Embryonic facial prominence (tissue), 1 donor: ENCODE data around the gene SPOCD1.

ENCODE experiments used
- DNase-seq: peaks from one replicate; pipeline ENCODE4 v3.0.0-alpha.2; 2016; ENCODE audit errors: extremely low spot score

The SPOCD1 gene

DNA sequence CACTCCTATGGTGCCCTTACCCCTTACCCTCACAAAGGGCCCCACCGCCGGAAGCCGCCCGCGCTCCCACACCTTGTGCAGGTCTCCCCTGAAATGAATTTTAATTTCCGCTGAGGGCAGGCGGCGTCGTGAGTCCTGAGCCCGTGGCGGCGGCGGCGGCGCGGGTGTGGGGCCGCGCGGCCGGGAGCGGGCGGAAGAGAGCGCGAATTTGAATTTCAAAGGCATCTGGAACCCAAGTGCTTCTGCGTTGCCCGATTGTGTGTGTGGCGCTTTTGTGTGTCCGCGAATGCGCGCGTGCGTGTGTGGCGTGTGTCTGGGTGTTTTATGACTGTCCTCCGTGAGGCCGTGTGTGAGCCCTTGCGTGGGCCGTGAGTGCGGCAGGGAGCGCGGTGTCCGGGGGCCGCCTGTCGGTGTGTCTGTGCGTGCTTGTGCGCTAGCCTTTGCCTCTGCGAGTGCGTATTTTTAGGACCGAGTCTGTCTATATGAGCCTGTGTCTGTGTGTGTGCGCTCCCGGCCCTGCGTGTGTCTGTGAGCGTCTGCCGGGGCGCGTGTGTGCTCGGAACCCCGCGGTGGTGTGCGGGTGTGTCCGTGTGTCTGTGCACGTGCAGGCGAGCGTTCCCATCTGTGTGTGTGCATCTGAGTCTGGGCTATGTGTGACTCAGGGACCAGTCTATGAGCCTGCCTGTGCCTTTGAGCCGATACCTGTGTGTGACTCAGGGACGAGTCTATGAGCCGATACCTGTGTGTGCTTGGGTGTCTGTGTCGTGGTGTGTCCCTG lies 43.7 kb downstream of the SPOCD1 start:
- DNase-seq: no peak

DNA sequence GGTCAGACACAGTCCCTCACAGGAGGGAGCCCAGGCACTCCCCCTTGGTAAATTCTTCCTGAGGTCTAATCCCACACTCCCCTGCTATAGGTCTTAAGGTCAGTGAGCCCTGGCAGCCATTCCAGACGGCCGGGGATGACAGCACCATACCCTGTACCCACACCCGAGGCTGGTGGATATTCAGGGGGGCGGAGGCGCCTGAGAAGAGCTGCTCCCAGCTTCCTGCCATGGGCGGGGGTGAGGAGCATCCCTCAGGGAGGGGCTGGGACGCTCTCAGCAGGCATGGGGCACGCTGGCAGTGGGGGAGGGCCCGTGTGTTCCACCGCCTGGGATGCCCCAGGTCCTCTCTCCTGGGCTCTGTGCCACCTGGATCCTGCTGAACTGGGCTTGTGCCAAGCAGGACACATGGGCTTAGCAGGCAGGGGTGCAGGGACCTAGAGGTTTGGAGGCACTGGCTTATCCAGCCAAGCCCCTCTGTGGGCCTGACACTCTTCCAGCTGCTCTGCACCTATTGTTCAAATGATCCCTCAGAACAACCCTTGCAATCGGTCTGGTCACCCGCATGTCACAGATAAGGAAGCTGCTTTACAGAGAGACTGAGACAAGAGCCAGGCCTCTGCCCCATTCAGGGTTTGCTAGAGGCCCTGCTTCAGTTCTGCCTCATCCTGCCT lies 46.0 kb downstream of the SPOCD1 start:
- no peak for DNase-seq

DNA sequence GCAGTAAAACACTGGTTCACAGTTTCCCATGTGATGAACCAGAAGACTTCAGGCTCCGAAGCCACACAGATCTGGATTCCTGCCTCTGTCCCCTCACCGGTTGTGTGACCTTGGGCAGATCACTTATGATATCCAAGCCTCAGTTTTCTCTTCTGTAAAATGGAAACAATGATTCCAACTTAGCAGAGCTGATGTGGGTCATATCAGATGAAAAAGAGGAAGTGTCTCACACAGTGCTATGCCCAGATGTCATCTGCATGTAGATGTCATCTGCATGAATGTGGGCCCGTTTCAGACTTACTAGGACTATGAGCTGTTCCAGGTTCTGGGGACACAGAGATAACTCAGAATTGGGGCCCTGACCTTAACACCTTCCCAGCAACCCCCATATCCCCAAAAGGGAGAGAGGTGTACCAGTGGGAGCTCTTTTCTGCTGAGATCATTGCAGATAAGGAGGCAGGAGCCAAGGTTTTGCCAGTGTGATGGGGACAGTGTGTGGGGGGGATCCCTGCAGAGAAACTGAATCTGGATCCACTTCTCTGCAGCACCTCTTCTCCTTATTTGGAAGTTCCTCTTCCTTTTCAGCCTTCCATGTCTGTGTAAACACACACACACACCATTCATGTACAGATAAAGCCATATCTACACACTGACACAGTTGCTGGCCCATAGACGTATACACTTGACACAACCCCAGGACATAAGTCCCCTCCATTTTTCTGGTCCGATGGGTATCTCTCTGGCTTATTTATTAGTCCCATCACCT lies 46.7 kb downstream of the SPOCD1 start:
- no peak for DNase-seq

DNA sequence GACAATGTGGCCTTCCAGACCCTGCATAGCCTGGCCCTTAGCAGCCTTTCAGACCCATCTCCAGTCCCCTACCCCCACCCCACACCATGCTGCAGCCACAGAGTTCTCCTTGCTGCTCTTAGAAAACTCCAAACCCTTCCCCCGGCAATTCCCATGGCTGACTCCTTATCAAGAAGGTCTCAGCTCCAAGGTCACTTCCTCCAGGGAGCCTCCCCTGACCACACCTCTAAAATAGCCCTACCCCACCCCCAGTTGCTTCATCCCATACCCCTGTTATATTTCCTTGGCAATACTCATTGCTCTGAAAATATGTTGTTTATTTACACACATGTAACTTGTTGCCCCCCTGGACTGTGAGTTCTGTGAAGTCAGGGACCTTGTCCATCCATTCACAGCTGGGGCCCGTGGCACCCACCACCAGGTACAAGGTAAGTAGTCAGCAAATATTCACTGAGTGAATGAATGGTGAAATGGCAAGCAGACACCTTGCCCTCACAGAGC lies 47.4 kb downstream of the SPOCD1 start:
- no peak for DNase-seq

DNA sequence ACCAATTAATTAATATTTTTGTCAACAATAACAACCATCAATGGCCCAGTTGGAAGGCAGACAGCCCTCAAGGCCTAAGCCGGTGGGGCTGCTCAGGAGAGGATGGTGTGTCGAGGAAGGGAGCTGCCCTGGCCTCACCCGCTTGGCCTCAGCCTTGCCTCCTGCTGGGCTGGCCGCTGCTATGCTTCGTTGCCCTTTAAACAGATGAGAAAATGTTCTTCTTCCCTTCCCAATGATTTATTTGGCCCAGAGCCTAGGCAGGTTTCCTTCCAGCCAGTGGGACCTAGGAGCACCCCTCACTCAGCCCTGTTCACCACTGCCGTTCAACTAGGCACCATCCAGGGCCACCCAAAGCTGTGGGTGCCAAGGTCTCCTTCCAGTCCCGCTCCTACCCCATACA lies 48.6 kb downstream of the SPOCD1 start:
- no peak for DNase-seq

DNA sequence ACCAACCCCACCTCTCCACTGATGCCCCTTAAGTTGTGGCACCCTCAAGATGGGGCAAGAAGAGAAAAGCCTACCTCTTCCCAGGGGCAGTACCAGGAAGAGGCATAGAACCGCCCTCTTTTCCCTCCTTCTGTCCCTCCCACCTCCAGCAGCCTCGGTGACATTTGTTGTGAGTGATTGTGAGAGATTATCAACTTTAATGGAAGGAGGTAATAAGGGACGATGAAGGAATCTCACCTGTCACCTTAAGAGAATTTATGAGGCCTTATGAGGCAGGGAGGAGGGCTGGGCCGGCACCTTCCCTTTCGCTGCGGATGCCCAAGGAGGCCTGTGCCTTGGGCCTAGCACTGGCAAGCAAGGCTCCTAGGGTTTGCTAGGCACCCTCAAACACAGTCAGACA lies 50.3 kb downstream of the SPOCD1 start:
- DNase-seq: no peak

DNA sequence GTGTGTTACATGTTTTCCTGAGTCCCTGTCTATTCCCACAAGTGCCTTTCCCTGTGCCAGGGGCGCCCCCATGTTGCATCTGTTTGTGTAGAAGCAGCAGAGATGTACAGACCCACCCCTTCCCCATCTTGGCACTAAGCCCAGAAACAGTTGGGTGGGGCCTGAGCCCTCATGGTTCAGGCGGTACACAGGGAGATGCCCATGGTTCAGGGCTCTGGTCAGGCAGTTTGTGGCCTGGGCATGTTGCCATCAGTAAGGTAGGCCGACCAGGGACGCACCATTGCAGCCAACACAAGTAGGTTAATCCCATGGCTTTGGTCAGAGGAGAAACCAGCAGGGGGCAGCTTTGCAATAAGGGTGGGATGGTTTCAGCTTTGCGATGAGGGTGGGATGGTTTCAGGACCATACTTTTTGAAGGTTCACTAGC lies 50.8 kb downstream of the SPOCD1 start:
- DNase-seq: no peak

DNA sequence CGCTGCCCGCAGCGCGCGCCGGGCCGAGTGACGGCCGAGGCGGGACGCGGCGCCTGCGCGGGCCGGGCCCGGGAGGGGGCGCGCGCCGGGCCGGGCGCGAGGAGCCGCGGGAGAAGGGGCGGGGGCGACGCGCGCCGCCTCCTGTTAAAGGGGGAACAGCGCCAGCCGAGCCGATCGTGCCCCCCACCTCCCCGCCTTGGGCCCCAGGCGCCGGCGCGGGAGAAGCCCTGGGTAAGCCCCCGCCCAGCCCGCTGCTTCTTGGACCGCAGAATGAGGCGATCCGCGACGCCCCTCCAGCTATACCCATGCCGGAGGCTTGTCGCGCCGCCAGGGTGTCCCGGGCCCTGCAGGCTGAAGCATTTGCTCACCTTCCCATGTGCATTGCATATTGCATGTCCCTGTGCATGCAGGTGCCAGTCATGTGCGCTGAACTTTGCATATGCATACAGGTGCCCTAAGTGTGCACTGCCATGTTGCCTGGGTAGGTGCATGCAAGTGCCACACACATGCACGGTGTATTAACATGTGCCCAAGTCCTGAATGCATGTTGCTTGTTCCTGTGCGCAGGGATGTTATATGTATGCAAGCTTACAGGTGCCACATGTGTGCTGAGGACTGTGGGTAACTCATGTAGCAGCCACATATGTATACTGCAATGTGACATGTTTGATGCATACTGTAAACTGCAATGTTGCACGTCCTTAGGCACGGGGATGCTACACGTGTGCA lies 51.3 kb downstream of the SPOCD1 start, which contains the start of gene ADGRB2:
Gene ADGRB2, minus strand, starts transcription at position 29 of the 729 bp plus-strand sequence. CDS start 7,119 bp downstream, outside the sequence.
- DNase-seq: no peak

DNA sequence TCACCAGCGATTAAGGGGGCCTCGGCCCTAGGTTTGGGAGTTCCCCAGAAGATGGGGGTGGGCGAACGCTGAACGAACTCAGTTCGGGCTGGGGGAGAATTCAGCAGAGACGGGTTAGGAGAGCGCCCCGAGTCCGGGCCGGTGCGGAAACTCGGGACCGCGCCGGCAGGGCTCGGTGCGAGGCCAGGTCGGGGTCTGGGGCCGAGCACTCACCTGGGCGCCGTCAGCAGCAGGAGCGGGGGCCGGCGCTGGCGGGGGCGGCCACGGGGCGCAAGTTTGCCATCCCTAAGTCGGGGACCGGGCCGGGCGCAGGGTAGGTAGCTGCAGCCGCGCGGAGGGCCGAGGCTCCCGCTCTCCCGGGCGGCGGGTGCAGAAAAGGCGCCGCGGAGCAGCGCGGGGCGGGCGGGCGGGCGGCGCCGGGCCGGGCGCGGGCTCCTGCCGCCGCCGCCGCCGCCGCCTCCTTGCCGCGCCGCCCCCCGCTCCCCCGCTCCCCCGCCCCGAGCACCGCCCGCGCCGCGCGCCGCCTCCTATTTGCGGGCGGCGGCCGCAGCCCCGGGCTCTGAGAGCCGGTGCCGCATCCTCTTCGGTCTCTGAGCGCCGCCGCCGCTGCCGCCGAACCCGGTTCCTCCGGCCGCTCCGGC lies 52.0 kb downstream of the SPOCD1 start:
- no peak for DNase-seq

DNA sequence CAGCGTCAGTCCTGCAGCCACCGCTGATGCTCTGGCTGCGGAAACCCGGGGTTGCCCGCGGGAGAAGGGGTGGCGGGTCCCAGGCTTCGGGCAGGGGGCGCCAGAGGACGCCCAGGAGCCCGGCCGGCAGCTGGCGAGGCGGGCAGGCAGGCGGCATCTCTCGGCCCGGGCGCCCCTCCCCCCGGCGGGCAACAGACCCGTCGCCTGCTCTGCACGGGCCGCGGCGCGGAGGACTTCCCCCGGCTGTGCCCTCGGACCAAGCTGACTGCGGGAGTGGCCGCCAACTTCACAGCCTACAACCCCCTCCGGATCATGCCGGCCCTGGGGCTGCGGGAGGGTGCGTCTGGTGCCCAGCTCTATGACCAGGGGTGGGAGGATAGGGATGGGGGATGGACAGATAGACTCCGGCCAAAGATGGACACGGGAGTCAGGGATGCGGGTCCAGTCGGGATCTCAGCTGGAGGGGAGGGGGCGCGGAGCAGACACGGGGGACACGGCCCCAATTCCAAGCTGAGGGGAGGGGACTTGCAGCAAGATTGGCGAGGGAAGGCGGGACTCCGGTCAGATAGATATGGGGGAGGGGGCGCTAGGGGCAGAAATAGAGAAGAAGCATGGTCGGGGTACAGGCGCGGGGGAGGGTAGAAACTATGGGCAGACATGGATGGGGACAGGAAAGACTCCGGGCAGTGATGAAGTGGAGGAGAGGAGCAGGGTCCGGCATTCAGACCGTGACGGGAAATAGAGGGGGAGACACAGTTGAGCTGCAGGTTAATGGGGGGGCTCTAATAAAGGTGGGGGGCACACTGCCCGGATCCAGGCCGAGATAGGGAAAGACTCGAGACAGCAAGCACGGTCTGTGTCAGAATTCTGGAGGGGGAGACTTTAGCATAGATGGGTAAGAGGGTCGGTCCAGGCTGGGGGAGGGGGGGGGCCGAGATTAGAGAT lies 52.8 kb downstream of the SPOCD1 start:
- no peak for DNase-seq

DNA sequence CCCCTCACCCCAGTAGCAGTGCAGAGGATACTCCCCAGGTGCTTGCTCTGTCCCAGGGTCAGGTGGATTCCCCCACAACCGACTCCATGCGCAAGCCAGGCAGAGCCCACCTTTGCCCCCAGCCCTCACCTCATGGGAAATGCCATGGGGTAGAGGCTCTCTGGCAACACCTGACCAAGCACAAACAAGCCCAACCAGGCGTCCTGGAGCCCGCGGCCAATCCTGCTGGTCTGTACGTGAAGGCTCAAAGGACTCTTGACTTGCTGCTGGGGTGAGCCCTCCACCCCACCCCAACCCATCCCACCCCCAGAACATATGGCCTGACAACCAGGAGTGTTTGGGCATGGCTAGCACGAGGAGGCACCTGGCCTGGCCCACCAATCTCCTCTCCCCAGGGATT lies 53.5 kb downstream of the SPOCD1 start:
- no peak for DNase-seq

DNA sequence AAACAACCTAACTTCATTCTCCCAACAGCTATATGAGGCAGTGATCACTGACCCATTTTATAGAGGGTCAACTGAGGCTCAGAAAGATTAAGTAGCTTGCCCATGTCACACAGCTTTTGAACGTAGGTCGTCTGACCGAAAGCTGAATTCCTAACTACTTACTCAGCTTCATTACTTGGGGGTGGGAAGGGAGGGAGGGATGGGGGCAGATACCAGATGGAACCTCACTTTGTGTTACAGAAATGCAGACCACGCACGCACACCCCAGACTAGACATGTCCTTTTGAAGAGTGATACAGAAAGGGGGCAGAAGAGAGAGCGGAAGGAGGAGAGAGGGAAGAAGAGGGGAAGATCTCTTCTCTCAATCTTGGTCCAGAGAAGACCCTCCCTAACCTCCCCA lies 53.9 kb downstream of the SPOCD1 start:
- no peak for DNase-seq

DNA sequence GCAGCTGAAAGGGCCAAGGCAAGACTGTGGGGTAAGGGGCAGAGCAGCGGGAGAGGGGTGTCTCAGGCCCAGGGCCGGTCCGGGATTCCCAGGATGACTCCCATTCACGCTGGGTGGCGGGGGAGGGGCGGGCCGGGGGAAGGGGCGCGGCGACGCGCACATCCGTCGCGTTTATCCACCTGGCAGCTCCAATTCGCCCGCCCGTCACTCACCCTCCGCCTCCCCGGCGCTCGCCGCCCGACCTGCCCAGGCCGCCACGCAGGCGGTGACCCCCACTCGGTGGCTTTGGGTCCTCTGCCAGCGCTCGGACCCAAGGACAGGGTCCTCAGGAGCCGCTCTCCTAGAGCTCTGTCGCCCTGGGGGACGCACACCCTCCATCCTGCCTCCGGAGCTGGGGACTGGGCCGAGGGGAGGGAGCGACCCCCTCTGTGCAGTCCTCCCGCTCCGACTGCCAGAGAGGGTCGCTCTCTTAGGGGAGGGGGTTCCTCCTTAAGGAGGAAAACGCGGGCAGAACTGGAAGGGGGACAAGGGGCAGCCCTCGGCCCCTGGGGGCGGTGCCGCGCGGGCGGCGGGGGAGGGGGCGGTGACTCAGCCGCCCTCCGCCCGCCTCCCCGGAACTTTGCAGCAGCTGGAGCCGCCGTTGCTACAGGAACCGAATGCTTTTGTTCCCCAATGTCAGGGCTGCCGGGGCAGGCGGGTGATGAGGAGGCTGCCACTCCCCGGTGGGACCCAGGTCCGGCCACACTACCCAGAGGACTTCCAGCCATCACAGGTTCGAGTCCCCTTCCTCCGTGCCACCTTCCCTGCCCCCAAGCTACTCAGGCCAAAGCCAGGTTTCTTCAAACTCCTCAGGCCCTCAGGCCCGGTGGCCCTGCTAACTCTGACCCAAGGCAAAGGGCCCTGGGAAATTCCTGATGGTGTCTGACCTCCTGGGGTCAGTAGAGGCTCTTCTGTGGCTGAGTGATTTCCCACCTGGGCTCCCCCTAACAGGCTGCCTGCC lies 55.1 kb downstream of the SPOCD1 start:
- DNase-seq: peak; percentile 40

DNA sequence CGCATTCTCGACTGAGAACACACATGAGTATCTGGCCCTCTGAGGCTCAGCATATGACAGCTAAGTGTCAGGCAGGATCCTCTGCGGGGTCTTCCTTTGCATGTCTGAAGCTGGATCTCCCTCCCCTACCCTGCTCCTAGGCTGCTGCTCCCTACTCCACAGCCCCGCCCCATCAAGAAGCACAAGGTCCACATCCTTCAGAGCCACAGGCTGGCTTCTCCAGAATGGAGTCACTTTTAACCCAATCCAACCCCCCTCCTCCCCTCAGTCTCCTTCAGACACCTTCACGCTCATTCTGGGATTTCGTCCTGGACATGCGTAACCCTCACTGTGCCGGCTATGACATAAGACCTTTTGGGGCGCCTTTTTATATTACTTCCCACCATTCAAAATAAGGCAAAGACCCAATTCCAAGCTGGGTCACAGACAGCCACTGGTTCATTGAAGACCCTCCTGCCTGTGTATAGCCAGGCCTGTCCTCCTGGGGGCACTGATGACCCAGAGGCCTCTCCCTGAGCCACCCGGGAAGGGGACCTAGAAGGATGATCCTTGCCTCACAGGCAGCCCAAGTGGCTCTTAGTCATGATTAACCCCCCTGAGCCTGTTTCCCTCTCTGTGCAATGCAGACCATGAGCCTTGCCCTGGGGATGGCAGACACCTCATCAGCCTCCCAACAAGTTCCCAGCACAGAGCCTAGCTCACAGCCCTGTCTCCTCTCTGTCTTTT lies 56.4 kb downstream of the SPOCD1 start:
- DNase-seq: no peak

DNA sequence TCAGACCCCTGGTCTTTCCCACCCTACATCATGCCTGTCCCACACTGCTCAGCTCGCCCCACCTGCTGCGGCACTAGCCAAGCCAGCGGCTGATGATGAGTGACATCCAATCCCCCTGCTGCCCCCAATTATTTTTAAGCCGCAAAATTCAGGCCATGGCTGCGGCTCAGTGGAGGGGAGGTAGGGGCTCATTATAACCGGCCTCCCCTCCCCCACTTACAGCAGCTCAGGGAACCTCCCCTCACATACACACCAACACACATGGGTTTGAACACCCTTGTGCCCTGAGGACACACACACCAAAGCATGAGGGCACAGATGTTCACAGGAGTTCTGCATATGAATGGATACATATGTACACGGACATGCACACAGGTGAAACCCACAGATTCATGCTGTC lies 57.0 kb downstream of the SPOCD1 start:
- DNase-seq: no peak

DNA sequence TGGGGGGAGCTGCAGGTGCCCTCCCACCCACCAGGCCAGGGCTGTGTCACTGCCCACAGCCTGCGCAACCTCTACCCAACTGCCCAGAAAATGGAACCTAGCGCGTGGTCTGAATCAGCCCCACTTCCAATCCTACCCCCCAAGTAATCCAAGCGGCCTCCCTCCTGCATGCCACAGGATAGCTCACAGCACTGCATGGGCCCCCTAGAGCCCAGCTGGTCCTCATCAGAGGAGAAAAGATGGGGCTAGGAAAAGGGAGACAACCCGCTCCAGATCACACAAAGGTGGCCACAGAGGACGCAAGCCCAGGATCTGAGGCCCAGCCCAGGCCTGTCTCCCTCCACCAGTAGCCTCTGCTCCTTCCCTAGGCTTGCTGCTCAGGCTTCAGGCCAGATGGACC lies 57.8 kb downstream of the SPOCD1 start:
- DNase-seq: no peak

DNA sequence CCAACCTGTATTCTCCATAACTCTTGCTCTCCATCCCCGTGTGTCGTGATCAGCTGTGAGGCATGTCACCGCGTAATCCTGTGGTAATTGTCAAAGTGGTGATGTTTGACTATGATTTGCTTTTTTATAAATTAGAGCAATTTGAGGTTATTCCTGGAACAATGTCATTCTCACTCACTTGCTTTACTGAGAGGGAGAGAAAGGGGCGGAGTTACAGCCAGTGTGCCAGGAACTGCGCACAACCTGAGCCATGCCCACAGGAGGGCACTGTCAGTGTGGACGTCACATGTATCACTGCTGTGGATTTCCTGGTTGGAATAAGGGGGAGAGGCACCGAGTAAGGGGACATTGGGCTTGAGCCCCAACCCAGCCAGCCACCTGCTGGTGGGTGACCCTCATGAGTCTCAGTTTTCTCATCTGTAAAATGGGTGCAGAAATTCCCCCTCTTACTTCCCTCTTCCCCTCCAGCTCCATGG lies 58.6 kb downstream of the SPOCD1 start:
- DNase-seq: no peak

DNA sequence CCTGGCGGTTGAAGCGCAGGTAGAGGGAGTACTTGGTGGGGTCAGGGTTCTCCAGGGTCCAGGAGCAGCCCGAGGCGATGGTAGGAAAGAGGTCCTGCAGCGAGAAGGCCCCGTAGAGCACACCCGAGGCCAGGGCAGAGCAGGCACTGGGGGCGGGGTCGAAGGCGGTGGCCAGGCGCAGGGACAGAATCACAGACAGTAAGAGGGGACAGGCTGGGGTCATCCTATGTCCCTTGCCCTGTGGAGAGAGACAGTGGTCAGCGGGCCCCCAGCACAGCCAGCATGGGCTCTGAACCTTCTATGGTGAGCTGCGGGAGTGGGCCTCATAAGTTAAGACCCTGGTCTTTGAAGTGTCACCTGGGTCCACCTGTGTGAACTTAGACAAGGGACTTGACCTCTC lies 59.2 kb downstream of the SPOCD1 start:
- no peak for DNase-seq
